Body of pancreas (tissue), 4 donors: ENCODE results near the gene PDCD2L. TPM values are rescaled to one million over a fixed set of nuclear protein-coding genes. Genes with fewer than 3 reads are reported as not detected.

ENCODE experiments used
- ATAC-seq: fragments of 150-250 bp; one replicate; pipeline ENCODE4 v1.9.1; 2016
- DNase-seq, 4 donors: peaks; one replicate each; pipeline ENCODE4 v3.0.0-alpha.2; 2019
- H3K27ac ChIP-seq, 4 donors: fragments of 200-600 bp; sonication (generic); 1 replicate in 3 of 4; 2 replicates in 1 of 4; pipeline versions ENCODE4 v1.5.1 to v1.6.1; 2016 to 2019; ENCODE audit warnings: mild to moderate bottlenecking in 1 of 4, mixed read lengths in 1 of 4, moderate library complexity in 1 of 4
- H3K27me3 ChIP-seq, 2 donors: fragments of 200-600 bp; sonication (generic); one replicate each; pipeline ENCODE4 v1.6.0; 2016; ENCODE audit warnings: mild to moderate bottlenecking in 1 of 2
- H3K36me3 ChIP-seq, 2 donors: fragments of 200-600 bp; sonication (generic); replicated peaks in 1 of 2; 2 replicates each; pipeline ENCODE4 v1.5.1; 2016; ENCODE audit warnings: low read depth in 2 of 2; ENCODE audit not compliant: insufficient read depth in 1 of 2
- H3K4me1 ChIP-seq: fragments of 200-600 bp; sonication (generic); one replicate; pipeline ENCODE4 v1.6.0; 2016
- H3K4me3 ChIP-seq, 2 donors: fragments of 200-600 bp; sonication (generic); 1 replicate in 1 of 2; 2 replicates in 1 of 2; pipeline ENCODE4 v1.5.1; 2016 to 2019
- H3K9me3 ChIP-seq, 3 donors: fragments of 200-600 bp; sonication (generic); 1 replicate in 2 of 3; 2 replicates in 1 of 3; pipeline ENCODE4 v1.5.1; 2016
- CTCF ChIP-seq, 7 experiments: fragments of 450-650 bp in 4 of 7; fragments of 200-600 bp in 3 of 7; sonication (generic) in 3 of 7; IDR thresholded peaks; one replicate each; pipeline ENCODE4 v1.5.1; 2016 to 2019; ENCODE audit warnings: antibody characterized with exemption in 7 of 7
- POLR2A ChIP-seq, 3 donors: fragments of 450-650 bp; IDR thresholded peaks; one replicate each; pipeline ENCODE4 v1.6.1; 2016; ENCODE audit warnings: antibody characterized with exemption in 3 of 3, mild to moderate bottlenecking in 2 of 3
- WGBS, 2 donors: methylation state at CpG; one replicate each; pipeline ENCODE4 v1.1.5; 2017; 5-methylcytosine and 5-hydroxymethylcytosine counted together
- intact Hi-C: fragments of 100-400 bp; cut with DNase I; formaldehyde crosslinking; loops from one replicate; pipeline ENCODE4 v1.15.1; 2023
- total RNA-seq, 2 donors: library from RNA; depleted of rRNA; stranded (reverse); fragments of >200 nt; gene quantifications; one replicate each; pipeline ENCODE4 v1.1.0, GENCODE V29; 2016

PDCD2L gene
- total RNA-seq, 2 donors from 2014 or later = 13.2 to 45.5 TPM

GRCh38 chr19:34432797-34433196, 28.6 kb downstream of the PDCD2L start:
- H3K27ac ChIP-seq = no peak overlapping the region
- WGBS, 2 donors = 75 to 87% methylated on average over 5 of the region's 5 CpGs
- peaks cover 0 to 12% of the 10 kb centered on the region in 2 donors for H3K36me3 ChIP-seq
- no peak for ATAC-seq
- no peak for TF ChIP-seq POLR2A (IDR thresholded peaks at IDR 0.05)
- no peak for TF ChIP-seq CTCF (IDR thresholded peaks at IDR 0.05)
- DNase-seq = no peak
- peaks cover 35% of the 10 kb centered on the region for H3K4me1 ChIP-seq
- H3K9me3 ChIP-seq = no peaks in the 10 kb centered on the region
- no peak overlapping the region for H3K4me3 ChIP-seq
- intact Hi-C loops = no loop called here
- H3K27me3 ChIP-seq = no peaks in the 10 kb centered on the region

- H3K27ac ChIP-seq = no peak overlapping the region
- ATAC-seq = no peak
- TF ChIP-seq POLR2A (IDR thresholded peaks at IDR 0.05) = no peak
- no peak for TF ChIP-seq CTCF (IDR thresholded peaks at IDR 0.05)
- peaks cover 8% of the 10 kb centered on the region for H3K4me1 ChIP-seq
- H3K4me3 ChIP-seq = no peak overlapping the region
- no peak for DNase-seq
- H3K27me3 ChIP-seq = no peaks in the 10 kb centered on the region
- peaks cover 11 to 25% of the 10 kb centered on the region in 2 donors for H3K36me3 ChIP-seq
- H3K9me3 ChIP-seq = no peaks in the 10 kb centered on the region
- intact Hi-C loops = no loop called here
- 94 to 100% methylated on average over 3 of the region's 3 CpGs for WGBS, 2 donors
Observed at GRCh38 chr19:34436716-34437115, 32.5 kb downstream of the PDCD2L start.

DNA sequence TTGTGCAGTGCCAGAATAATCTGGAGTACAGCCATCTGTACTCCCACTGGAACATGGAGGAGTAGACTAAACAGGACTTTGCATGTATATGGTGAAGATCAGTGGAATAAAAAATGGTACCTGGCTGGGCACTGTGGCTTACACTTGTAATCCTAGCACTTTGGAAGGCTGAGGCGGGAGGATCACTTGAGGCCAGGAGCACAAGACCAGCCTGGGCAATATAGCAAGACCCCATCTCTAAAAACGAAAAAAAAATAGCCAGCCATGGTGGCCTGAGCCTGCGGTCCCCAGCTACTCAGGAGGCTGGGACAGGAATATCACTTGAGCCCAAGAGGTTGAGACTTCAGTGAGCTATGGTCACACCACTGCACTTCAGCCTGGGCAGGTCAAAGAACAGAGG, 44.0 kb downstream of the PDCD2L start:
- H3K4me1 ChIP-seq = no peaks in the 10 kb centered on the region
- H3K27me3 ChIP-seq = no peaks in the 10 kb centered on the region
- no peak overlapping the region for H3K27ac ChIP-seq
- WGBS, 2 donors = 93 to 98% methylated on average over 3 of the region's 3 CpGs
- ATAC-seq (no peak), DNase-seq (no peak)
- peaks cover 0 to 25% of the 10 kb centered on the region in 2 donors for H3K36me3 ChIP-seq
- intact Hi-C loops = no loop called here
- H3K4me3 ChIP-seq = no peak overlapping the region
- TF ChIP-seq CTCF (IDR thresholded peaks at IDR 0.05) (no peak), POLR2A (IDR thresholded peaks at IDR 0.05) (no peak)
- H3K9me3 ChIP-seq = peaks cover 0 to 4% (median 0%) of the 10 kb centered on the region in 3 donors

DNA sequence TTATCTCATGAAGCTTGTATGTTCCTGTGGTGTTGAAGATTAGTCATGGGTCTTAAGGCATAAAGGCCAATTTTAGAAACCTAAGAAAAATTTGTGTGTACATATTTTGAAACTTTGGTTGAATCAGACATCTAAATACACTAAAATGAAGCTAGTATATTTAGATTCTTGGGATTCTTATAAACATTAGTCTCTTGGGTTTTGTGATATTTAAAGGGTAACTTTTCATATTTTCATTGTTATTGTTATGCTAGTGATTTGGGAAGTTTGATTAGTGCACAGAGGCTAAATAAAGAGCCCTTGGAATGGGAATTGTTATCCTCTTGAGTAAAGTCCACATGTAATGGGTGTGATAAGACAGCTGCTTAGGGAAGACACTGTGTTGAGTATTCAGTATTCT, 48.5 kb downstream of the PDCD2L start:
- Histone ChIP-seq H3K9me3 (no peaks in the 10 kb centered on the region), H3K27ac (no peak overlapping the region), H3K36me3 (peaks cover 7 to 22% of the 10 kb centered on the region in 2 donors), H3K4me1 (no peaks in the 10 kb centered on the region), H3K4me3 (no peak overlapping the region), H3K27me3 (no peaks in the 10 kb centered on the region)
- no peak for ATAC-seq
- TF ChIP-seq CTCF (IDR thresholded peaks at IDR 0.05) (no peak), POLR2A (IDR thresholded peaks at IDR 0.05) (no peak)
- no peak for DNase-seq
- intact Hi-C loops = no loop called here

DNA sequence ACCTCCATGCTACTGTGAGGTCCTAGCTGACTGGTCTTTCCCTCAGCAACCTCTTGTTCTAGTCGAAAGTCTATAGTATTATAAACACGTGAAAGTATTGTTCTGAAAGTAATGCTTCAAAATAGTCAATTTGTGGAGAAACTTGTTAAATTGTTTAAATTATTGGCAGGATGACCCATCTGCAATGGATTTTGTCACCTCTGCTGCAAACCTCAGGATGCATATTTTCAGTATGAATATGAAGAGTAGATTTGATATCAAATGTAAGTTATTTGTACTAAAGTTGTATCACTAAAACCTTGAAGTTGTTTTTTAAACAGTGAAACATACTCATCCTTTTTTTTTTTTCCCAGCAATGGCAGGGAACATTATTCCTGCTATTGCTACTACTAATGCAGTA, 49.9 kb downstream of the PDCD2L start:
- no peak for ATAC-seq
- Histone ChIP-seq H3K9me3 (no peaks in the 10 kb centered on the region), H3K36me3 (peaks cover 7 to 27% of the 10 kb centered on the region in 2 donors), H3K27me3 (no peaks in the 10 kb centered on the region), H3K4me1 (peaks cover 3% of the 10 kb centered on the region), H3K27ac (no peak overlapping the region), H3K4me3 (no peak overlapping the region)
- intact Hi-C loops = no loop called here
- DNase-seq = no peak
- TF ChIP-seq POLR2A (IDR thresholded peaks at IDR 0.05) = no peak
- no peak for TF ChIP-seq CTCF (IDR thresholded peaks at IDR 0.05)
- 92 to 93% methylated on average over 2 of the region's 2 CpGs for WGBS, 2 donors
